ENCODE measurements around the gene GPATCH3.

Gene GPATCH3

DNA sequence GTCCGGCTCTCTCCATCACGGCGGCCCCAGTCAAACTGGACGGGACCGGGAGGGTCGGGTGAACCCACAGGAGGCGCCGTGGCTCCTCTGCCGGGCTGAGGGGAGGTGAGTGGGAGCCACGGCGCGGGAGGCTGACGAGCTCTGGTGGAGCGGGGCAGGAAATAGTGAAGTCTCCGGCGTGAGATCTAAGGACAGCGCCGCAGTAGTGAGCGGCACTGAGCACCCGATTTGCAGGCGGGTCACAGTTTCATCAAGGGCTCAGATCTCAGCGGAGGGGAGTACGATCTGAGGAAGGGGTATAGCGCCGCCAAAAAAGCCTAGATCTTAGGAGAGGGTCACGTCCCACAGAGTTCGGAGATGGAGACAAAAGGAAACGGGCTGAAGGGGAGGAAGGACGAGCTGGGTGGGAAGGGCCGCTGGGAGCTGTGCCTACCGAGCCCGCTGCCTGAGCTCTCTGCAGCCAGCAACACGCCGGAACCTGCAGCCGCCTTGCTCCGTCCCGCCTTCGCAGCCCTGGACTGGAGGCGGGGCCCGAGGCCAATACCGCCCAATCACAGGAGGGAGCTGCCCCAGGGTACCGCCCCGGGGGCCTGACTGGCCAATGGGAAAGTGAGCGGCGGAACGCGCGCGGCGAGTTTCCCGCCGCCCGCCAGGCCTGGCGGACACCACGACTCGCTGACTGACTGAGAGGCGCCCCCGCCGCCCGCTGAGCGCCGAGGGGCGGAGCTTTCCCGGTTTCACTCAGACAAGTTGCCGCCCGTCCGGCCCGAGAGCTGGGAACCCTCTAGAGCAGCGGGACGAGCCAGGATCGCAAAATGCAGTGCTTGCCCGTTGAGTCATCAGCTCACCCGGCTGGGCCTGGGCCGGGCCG lies 35.4 kb downstream of the GPATCH3 start:
- TF ChIP-seq, protein P1, sequence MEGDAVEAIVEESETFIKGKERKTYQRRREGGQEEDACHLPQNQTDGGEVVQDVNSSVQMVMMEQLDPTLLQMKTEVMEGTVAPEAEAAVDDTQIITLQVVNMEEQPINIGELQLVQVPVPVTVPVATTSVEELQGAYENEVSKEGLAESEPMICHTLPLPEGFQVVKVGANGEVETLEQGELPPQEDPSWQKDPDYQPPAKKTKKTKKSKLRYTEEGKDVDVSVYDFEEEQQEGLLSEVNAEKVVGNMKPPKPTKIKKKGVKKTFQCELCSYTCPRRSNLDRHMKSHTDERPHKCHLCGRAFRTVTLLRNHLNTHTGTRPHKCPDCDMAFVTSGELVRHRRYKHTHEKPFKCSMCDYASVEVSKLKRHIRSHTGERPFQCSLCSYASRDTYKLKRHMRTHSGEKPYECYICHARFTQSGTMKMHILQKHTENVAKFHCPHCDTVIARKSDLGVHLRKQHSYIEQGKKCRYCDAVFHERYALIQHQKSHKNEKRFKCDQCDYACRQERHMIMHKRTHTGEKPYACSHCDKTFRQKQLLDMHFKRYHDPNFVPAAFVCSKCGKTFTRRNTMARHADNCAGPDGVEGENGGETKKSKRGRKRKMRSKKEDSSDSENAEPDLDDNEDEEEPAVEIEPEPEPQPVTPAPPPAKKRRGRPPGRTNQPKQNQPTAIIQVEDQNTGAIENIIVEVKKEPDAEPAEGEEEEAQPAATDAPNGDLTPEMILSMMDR (IDR thresholded peaks at IDR 0.05; ENCODE audit: insufficient read depth, low read length, missing control alignments): no peak
- H3K4me3 ChIP-seq (ENCODE audit: low read depth, low read length): peak overlapping the region; percentile 59
- CTCF ChIA-PET: interaction anchor here (0.7 to 2.8 kb wide), 18 partner anchors 8 to 364 kb away, joined by 3 to 27 read pairs (median 4); partner anchors contain the start of gene GPN2
- DNase-seq (ENCODE audit: low read depth, low spot score): peak; percentile 86
- POLR2A ChIA-PET: interaction anchor here (0.7 to 1.9 kb wide), 8 partner anchors 9 to 173 kb away, joined by 3 to 11 read pairs (median 3); partner anchors contain the start of genes GPN2, PIGV and ZDHHC18

DNA sequence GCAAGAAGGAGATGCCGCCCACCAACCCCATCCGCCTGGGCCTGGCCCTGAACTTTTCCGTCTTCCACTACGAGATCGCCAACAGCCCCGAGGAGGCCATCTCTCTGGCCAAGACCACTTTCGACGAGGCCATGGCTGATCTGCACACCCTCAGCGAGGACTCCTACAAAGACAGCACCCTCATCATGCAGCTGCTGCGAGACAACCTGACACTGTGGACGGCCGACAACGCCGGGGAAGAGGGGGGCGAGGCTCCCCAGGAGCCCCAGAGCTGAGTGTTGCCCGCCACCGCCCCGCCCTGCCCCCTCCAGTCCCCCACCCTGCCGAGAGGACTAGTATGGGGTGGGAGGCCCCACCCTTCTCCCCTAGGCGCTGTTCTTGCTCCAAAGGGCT lies 36.6 kb downstream of the GPATCH3 start:
- TF ChIP-seq, protein P1 (IDR thresholded peaks at IDR 0.05; ENCODE audit: insufficient read depth, low read length, missing control alignments): no peak
- peak overlapping the region; percentile 55 for H3K4me3 ChIP-seq (ENCODE audit: low read depth, low read length)
- POLR2A ChIA-PET: no interaction called here

DNA sequence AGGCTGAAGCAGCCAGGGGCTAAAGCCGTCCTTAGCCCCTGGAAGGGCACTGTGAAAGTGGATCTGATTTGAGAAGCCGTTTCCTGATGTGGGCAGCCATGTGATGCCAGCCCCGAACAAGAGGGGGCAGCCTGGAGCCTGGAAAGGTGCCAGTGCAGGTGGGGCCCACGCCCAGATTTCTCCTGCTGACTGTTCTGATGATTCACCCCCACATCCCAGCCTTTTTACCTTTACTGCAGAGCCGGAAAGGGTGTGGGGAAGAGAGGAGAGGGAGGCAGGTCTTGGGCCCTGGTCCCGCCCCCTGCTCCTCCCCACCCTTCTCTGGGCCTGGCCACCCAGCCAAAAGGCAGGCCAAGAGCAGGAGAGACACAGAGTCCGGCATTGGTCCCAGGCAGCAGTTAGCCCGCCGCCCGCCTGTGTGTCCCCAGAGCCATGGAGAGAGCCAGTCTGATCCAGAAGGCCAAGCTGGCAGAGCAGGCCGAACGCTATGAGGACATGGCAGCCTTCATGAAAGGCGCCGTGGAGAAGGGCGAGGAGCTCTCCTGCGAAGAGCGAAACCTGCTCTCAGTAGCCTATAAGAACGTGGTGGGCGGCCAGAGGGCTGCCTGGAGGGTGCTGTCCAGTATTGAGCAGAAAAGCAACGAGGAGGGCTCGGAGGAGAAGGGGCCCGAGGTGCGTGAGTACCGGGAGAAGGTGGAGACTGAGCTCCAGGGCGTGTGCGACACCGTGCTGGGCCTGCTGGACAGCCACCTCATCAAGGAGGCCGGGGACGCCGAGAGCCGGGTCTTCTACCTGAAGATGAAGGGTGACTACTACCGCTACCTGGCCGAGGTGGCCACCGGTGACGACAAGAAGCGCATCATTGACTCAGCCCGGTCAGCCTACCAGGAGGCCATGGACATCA lies 37.2 kb downstream of the GPATCH3 start, which contains the start of gene SFN:
SFN (plus strand) TSS at position 369 of the 904 bp plus-strand sequence; CDS start at position 433, 64 bp downstream.
- POLR2A ChIA-PET: no interaction called here
- peak within 1 kb of the TSS; percentile 55 for H3K4me3 ChIP-seq (ENCODE audit: low read depth, low read length)
- DNase-seq (ENCODE audit: low read depth, low spot score): no peak
- CTCF ChIA-PET: interaction anchor here (0.8 to 6.0 kb wide), 6 partner anchors 8 to 256 kb away, joined by 3 to 52 read pairs (median 8); no protein-coding TSS in a partner anchor
- TF ChIP-seq, protein P1 (IDR thresholded peaks at IDR 0.05; ENCODE audit: insufficient read depth, low read length, missing control alignments): no peak

More for the DNA sequence above, 36.6 kb downstream of the GPATCH3 start:
- DNase-seq (ENCODE audit: low read depth, low spot score): no peak
- CTCF ChIA-PET: interaction anchor here (0.9 to 2.8 kb wide), 4 partner anchors 9 to 261 kb away, joined by 3 to 27 read pairs (median 14); no protein-coding TSS in a partner anchor

DNA sequence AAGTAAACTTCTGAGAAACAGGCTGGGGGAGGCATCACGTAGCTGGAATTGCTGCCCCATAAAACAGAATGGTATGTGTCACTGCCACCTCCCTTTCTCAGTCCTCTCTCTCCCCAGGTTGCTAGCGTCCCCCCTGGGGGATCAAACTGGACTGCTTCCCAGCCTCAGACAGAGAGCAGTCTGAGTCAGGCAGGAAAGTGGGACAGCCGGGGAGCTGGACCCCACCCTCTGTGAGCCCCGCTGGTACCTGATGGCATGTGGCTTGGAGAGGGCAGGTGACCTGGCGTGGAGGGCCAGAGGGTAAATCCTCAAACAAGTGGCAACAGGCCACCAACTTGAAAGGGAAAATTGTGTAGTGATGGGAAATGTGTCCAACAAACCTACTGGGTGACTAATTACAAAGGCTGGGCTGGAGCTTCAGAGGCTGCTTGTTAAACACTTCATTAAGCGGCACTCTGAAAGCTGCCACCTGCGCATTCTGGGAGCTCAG lies 38.3 kb downstream of the GPATCH3 start:
- POLR2A ChIA-PET: no interaction called here

DNA sequence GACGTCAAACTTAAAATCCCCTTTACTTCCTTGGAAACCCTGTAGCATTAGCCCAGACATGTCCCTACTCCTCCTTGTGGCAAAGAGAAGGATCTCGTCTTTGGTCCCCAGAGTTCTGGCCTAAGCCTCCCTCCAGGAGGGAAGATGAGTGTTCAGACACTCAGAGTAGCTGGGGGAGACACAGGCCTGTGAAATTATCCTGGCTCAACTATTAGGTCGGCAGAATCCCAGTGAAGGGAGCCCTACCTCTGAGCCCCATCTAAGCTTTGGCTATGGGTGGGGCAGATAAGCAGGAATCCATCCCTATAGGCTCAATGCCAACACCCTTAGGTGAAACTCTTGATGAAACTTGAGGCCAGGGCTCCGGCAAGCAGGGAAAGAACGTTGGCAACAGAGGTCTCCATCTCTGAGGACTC lies 39.0 kb downstream of the GPATCH3 start:
- no peak overlapping the region for H3K4me3 ChIP-seq (ENCODE audit: low read depth, low read length)
- no peak for DNase-seq (ENCODE audit: low read depth, low spot score)
- POLR2A ChIA-PET: no interaction called here
- CTCF ChIA-PET: interaction anchor here (0.7 to 6.0 kb wide), 6 partner anchors 11 to 262 kb away, joined by 3 to 52 read pairs (median 3); no protein-coding TSS in a partner anchor
- TF ChIP-seq, protein P1 (IDR thresholded peaks at IDR 0.05; ENCODE audit: insufficient read depth, low read length, missing control alignments): peak; percentile 38

More for the DNA sequence above, 38.3 kb downstream of the GPATCH3 start:
- TF ChIP-seq, protein P1 (IDR thresholded peaks at IDR 0.05; ENCODE audit: insufficient read depth, low read length, missing control alignments): no peak
- DNase-seq (ENCODE audit: low read depth, low spot score): no peak
- CTCF ChIA-PET: interaction anchor here (0.7 to 6.0 kb wide), 8 partner anchors 9 to 262 kb away, joined by 3 to 52 read pairs (median 3); no protein-coding TSS in a partner anchor
- H3K4me3 ChIP-seq (ENCODE audit: low read depth, low read length): no peak overlapping the region
